Adrenal gland (tissue), 5 donors: ENCODE data around the gene DDX27.

Source experiments
- CTCF ChIP-seq, 6 experiments: fragments of 450-650 bp in 4 of 6; fragments of 200-600 bp in 2 of 6; sonication (generic) in 1 of 6; IDR thresholded peaks; 1 replicate in 5 of 6; 2 replicates in 1 of 6; pipeline versions ENCODE4 v1.5.1 to v1.8.0; 2016 to 2021; ENCODE audit warnings: antibody characterized with exemption in 6 of 6, mild to moderate bottlenecking in 2 of 6, moderate library complexity in 1 of 6
- POLR2A ChIP-seq, 2 donors: fragments of 450-650 bp; IDR thresholded peaks; one replicate each; pipeline ENCODE4 v1.6.1; 2017; ENCODE audit warnings: antibody characterized with exemption in 2 of 2, mild to moderate bottlenecking in 2 of 2, moderate library complexity in 1 of 2
- donor health status: DM: no; HTN: no; CAD: no.

GRCh38 chr20:49199729-49200293 is 19.4 kb upstream of the DDX27 start:
- TF ChIP-seq CTCF (IDR thresholded peaks at IDR 0.05) (no peak), POLR2A (IDR thresholded peaks at IDR 0.05) (no peak)
